RWPE2 (cell line): ENCODE results near the gene KLK2.

Source experiments
- ATAC-seq: fragments of 200-7000 bp; cut with Tn5 transposase; 3 replicates; pipeline ENCODE4 v1.9.1; 2021; ENCODE audit warnings: low read depth
- DNase-seq: peaks from one replicate; pipeline ENCODE4 v3.0.0-alpha.2; 2020; ENCODE audit warnings: low spot score
- H3K27ac ChIP-seq: fragments of 450-650 bp; 2 replicates; pipeline ENCODE4 v1.5.1; 2017; ENCODE audit warnings: mild to moderate bottlenecking; ENCODE audit not compliant: poor library complexity, severe bottlenecking
- H3K27me3 ChIP-seq: fragments of 250-450 bp; sonication (Bioruptor Pico); 2 replicates; pipeline ENCODE4 v1.5.1; 2021; ENCODE audit warnings: mild to moderate bottlenecking, moderate library complexity; ENCODE audit not compliant: insufficient read depth, poor library complexity, severe bottlenecking
- H3K36me3 ChIP-seq: fragments of 250-450 bp; sonication (Bioruptor Pico); 2 replicates; pipeline ENCODE4 v1.5.1; 2020; ENCODE audit warnings: low read depth, mild to moderate bottlenecking, moderate library complexity
- H3K4me1 ChIP-seq: fragments of 250-450 bp; sonication (Bioruptor Pico); 2 replicates; pipeline ENCODE4 v1.5.1; 2021; ENCODE audit warnings: mild to moderate bottlenecking, moderate library complexity; ENCODE audit not compliant: insufficient read depth, poor library complexity, severe bottlenecking
- H3K4me3 ChIP-seq: fragments of 250-450 bp; sonication (Bioruptor Pico); 2 replicates; pipeline ENCODE4 v1.5.1; 2021; ENCODE audit warnings: mild to moderate bottlenecking, moderate library complexity; ENCODE audit not compliant: severe bottlenecking
- H3K9me3 ChIP-seq: fragments of 250-450 bp; sonication (Bioruptor Pico); 2 replicates; pipeline ENCODE4 v1.5.1; 2021; ENCODE audit warnings: mild to moderate bottlenecking, moderate library complexity; ENCODE audit not compliant: severe bottlenecking
- TF ChIP-seq, protein P1 (sequence below): fragments of 450-650 bp; IDR thresholded peaks from one replicate; pipeline ENCODE4 v1.5.1; 2017; ENCODE audit warnings: mild to moderate bottlenecking, moderate library complexity; ENCODE audit not compliant: poor library complexity, severe bottlenecking

KLK2 gene

DNA sequence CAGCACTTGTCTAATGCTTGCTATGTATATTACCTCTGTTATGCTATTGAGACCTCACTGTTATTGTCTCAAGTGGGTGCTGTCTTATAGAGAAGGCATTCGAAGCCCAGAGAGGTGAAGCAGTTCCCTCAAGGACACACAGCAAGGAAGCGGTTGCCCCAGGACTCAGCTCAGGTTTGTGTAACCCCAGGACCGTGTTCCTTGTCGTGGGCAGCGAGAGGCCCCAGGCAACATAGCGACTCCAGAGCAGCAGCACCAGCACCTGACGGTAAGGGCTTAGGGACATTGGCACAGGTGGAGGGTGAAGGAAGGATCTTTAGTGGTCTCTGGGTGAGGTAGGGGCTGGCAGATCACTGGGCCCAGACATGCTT, 42.2 kb upstream of the KLK2 start:
- H3K4me3 ChIP-seq = no peak overlapping the region
- H3K27ac ChIP-seq = no peak overlapping the region
- H3K36me3 ChIP-seq = no peaks in the 10 kb centered on the region
- no peak for ATAC-seq
- H3K27me3 ChIP-seq = no peaks in the 10 kb centered on the region
- H3K4me1 ChIP-seq = peaks cover 3% of the 10 kb centered on the region
- H3K9me3 ChIP-seq = no peaks in the 10 kb centered on the region
- DNase-seq = no peak
- TF ChIP-seq, protein P1, sequence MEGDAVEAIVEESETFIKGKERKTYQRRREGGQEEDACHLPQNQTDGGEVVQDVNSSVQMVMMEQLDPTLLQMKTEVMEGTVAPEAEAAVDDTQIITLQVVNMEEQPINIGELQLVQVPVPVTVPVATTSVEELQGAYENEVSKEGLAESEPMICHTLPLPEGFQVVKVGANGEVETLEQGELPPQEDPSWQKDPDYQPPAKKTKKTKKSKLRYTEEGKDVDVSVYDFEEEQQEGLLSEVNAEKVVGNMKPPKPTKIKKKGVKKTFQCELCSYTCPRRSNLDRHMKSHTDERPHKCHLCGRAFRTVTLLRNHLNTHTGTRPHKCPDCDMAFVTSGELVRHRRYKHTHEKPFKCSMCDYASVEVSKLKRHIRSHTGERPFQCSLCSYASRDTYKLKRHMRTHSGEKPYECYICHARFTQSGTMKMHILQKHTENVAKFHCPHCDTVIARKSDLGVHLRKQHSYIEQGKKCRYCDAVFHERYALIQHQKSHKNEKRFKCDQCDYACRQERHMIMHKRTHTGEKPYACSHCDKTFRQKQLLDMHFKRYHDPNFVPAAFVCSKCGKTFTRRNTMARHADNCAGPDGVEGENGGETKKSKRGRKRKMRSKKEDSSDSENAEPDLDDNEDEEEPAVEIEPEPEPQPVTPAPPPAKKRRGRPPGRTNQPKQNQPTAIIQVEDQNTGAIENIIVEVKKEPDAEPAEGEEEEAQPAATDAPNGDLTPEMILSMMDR = no peak

DNA sequence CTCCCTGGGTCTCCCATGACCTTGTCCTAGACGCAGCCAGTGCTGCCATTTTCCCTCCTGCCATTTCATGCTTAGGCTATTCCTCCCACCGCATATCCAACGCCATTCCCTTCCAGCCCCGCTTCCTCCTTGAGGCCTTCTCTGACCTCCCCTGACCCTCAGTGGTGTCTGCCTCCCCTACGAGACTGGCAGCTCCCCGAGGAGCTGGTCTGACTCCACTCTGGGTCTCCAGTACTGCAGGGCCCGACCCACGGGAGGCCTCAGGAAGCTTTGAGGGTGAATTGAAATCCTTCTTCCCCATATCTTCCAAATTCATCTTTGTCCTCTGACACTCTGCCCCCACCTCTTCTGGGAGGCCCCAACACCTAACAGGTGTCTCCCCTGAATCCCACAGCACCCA, 40.6 kb upstream of the KLK2 start:
- Histone ChIP-seq H3K27ac (no peak overlapping the region), H3K27me3 (no peaks in the 10 kb centered on the region), H3K9me3 (no peaks in the 10 kb centered on the region), H3K4me1 (peaks cover 3% of the 10 kb centered on the region), H3K36me3 (no peaks in the 10 kb centered on the region), H3K4me3 (no peak overlapping the region)
- DNase-seq = no peak
- TF ChIP-seq, protein P1 = no peak
- no peak for ATAC-seq

DNA sequence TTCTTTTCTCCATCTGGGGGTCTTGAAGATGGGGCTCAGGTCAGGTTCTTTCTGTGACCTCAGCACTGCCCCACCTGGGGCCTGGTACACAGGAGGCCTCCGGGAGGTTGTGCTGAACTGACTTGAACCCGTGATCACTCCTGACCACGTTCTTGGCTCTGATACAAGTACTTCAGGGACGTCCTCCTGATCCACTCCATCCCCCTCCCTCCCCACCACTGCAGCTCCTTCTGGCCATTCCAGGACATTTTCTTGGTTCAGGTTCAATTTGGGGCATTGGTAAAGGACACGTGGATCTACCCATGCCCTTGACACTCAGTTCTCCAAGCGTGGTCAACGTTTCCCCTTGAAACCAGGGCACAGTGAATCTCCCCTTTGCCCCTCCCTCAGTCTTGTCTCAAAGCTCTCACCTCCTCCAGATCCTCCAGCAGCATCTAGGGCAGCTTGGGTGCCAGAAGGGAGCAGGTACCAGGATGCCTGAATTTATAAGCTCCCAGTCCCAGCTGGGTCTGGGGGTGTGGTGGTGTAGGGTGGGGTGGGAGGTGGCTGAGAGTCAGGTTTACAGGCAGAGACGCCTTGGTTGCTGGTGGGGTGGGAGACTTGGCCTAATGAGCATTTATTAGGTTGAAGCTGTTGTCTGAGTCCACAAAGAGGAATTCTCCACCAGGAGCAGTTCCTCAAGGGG, 40.0 kb upstream of the KLK2 start, which contains the start of gene KLK15:
KLK15 (minus strand) TSS at position 458 of the 685 bp plus-strand sequence. CDS start 2,082 bp downstream, outside the sequence.
- TF ChIP-seq, protein P1 = no peak
- DNase-seq (no peak), ATAC-seq (no peak)
- H3K36me3 ChIP-seq = no peaks in the 10 kb centered on the region
- H3K4me1 ChIP-seq = peaks cover 3% of the 10 kb centered on the region
- H3K4me3 ChIP-seq = no peak within 1 kb of the TSS
- H3K27me3 ChIP-seq = no peaks in the 10 kb centered on the region
- H3K27ac ChIP-seq = no peak within 1 kb of the TSS
- no peaks in the 10 kb centered on the region for H3K9me3 ChIP-seq

DNA sequence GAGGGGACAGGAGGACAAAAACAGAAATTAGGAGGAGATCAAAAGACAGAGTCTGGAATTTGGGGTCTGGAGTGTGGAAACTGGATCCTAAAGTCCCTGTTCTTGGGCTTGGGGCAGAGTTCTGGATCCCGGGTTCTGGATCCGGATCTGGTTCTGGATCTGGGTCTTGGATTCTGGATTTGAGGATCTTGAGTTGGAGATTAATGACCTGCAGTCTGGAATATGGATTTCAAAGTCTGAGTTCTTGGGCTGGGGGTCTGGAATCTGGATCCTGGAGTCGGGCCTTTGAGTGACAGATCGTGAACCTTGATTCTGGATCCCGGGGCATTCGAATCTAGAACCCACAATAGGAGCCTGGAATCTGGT, 39.5 kb upstream of the KLK2 start:
- no peak for DNase-seq
- ATAC-seq = no peak
- H3K4me1 ChIP-seq = peaks cover 3% of the 10 kb centered on the region
- no peaks in the 10 kb centered on the region for H3K27me3 ChIP-seq
- H3K4me3 ChIP-seq = no peak overlapping the region
- no peaks in the 10 kb centered on the region for H3K36me3 ChIP-seq
- no peaks in the 10 kb centered on the region for H3K9me3 ChIP-seq
- H3K27ac ChIP-seq = no peak overlapping the region
- TF ChIP-seq, protein P1 = no peak

DNA sequence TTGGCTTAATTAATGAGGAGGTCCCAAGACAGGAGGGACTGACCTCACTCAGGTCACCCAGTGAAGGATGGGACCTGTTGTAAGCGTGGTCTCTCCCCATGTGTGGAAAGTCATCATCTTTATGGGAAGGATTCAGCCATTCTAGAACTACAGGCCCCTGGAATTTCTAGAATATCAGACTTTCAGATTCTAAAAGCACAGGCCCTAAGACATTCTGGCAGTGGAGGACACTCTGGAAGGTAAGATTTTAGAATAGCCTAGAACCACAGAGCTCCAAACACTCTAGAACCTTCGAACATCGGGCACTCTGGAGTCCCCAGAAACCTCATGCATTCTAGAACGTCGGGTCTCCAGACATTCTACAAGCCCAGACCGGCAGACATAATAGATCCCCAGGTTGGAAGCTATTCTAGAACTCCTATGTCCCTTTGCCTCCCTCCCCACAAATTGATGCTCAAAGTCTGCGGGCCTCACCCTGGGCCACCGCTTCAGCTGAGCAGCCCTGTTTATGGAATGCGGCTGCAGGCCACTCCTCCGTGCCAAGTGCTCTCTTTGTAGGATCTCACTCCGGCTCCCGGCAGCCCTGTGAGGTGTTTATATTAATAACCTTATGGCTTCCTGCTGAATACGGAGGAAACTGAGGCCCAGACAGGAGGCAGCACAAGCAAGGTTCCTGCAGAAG, 38.0 kb upstream of the KLK2 start:
- Histone ChIP-seq H3K4me1 (peaks cover 3% of the 10 kb centered on the region), H3K27me3 (no peaks in the 10 kb centered on the region), H3K4me3 (peak overlapping the region; percentile 37), H3K36me3 (no peaks in the 10 kb centered on the region), H3K9me3 (no peaks in the 10 kb centered on the region), H3K27ac (no peak overlapping the region)
- ATAC-seq (peak; percentile 35), DNase-seq (no peak)
- TF ChIP-seq, protein P1 = no peak
